ENCODE data around the gene CNNM4. TPM values are rescaled to one million over a fixed set of nuclear protein-coding genes. Genes with fewer than 3 reads are reported as not detected.

CNNM4 gene
- polyA plus RNA-seq, 1 of the 3 experiments (the other 2 are of a cell fraction) = 5.5 TPM

- Histone ChIP-seq H3K9ac (no peak overlapping the region), H3K27me3 (ENCODE audit: insufficient read depth) (no peaks in the 10 kb centered on the region), H3K4me2 (no peak overlapping the region), H3K79me2 (ENCODE audit: insufficient read depth) (peaks cover 32% of the 10 kb centered on the region), H3F3A (replicated peaks; ENCODE audit: insufficient read depth) (peaks cover under 1% of the 10 kb centered on the region), H3K4me1 (ENCODE audit: control insufficient read depth in 1 of 2, insufficient read depth in 2 of 2, low read depth in 1 of 2, low read length in 1 of 2) (peaks cover 0 to 8% of the 10 kb centered on the region in 2 experiments; a peak in 1 of 4 replicates), H3K9me3 (no peaks in the 10 kb centered on the region), H3K9me2 (no peaks in the 10 kb centered on the region), H3K36me3 (replicated peaks in 1 of 2; ENCODE audit: control insufficient read depth in 1 of 2, insufficient read depth in 2 of 2, low read length in 1 of 2) (peaks cover 5 to 16% of the 10 kb centered on the region in 2 experiments), H4K20me1 (ENCODE audit: insufficient read depth) (no peaks in the 10 kb centered on the region), H3K4me3 (ENCODE audit: low read depth in 2 of 2, low read length in 1 of 2) (no peak overlapping the region), H3K27ac (ENCODE audit: low read depth in 2 of 2, low read length in 1 of 2) (no peak overlapping the region), H2AFZ (ENCODE audit: low read depth) (no peak overlapping the region)
- TF ChIP-seq CTCF (IDR thresholded peaks at IDR 0.05) = no peak
- TF ChIP-seq TCF12 (IDR thresholded peaks at IDR 0.05) = no peak
- TF ChIP-seq REST (IDR thresholded peaks at IDR 0.05; ENCODE audit: low read depth, low read length) = no peak
- no peak for TF ChIP-seq SIN3A (IDR thresholded peaks at IDR 0.05; ENCODE audit: borderline replicate concordance, low read depth, low read length)
- TF ChIP-seq MAX (IDR thresholded peaks at IDR 0.05; ENCODE audit: low read depth) = no peak
- no peak for TF ChIP-seq GATA2 (CRISPR knock-in tag; IDR thresholded peaks at IDR 0.05)
- TF ChIP-seq RFX5 (IDR thresholded peaks at IDR 0.05; ENCODE audit: low read length) = no peak
- TF ChIP-seq NRF1 (IDR thresholded peaks at IDR 0.05; ENCODE audit: low read depth, low read length) = no peak
- no peak for TF ChIP-seq JUND (IDR thresholded peaks at IDR 0.05)
- no peak for TF ChIP-seq NFIC (IDR thresholded peaks at IDR 0.05; ENCODE audit: borderline replicate concordance)
- no peak for TF ChIP-seq MXI1 (IDR thresholded peaks at IDR 0.05; ENCODE audit: low read depth, low read length)
- TF ChIP-seq GABPA (IDR thresholded peaks at IDR 0.05; ENCODE audit: low read depth) = no peak
- TF ChIP-seq EP300 (IDR thresholded peaks at IDR 0.05; ENCODE audit: borderline replicate concordance in 1 of 2, low read depth in 1 of 2, low read length in 1 of 2) = no peak
- no peak for TF ChIP-seq IRF3 (IDR thresholded peaks at IDR 0.05; ENCODE audit: low read depth, low read length)
- TF ChIP-seq ZBTB33 (IDR thresholded peaks at IDR 0.05; ENCODE audit: borderline replicate concordance, low read depth) = no peak
- no peak for TF ChIP-seq TEAD4 (IDR thresholded peaks at IDR 0.05; ENCODE audit: borderline replicate concordance, insufficient read depth)
- no peak for TF ChIP-seq POLR2AphosphoS5 (IDR thresholded peaks at IDR 0.05; ENCODE audit: low read depth, low read length)
- TF ChIP-seq TAF1 (IDR thresholded peaks at IDR 0.05; ENCODE audit: borderline replicate concordance, low read depth, low read length) = no peak
- TF ChIP-seq SMC3 (IDR thresholded peaks at IDR 0.05; ENCODE audit: low read depth, low read length) = no peak
- WGBS (ENCODE audit: low lambda C conversion rate) = 95% methylated on average over 15 of the region's 15 CpGs
- ChIA-PET CTCF (interaction anchor here (4.3 kb wide), 1 partner anchor 98 kb away, joined by 21 read pairs; no protein-coding TSS in a partner anchor), POLR2A (no interaction called here)
- no peak for DNase-seq
Measured at GRCh38 chr2:96853321-96853720, 92.6 kb downstream of the CNNM4 start.
